GM12878 (cell line): ENCODE measurements around the gene TGM2. TPM values are rescaled to one million over a fixed set of nuclear protein-coding genes. Genes with fewer than 3 reads are reported as not detected.

Experiments
- ATAC-seq: fragments of 200-7000 bp; cut with Tn5 transposase; 3 replicates; pipeline ENCODE4 v1.9.1; 2020; ENCODE audit warnings: mild to moderate bottlenecking, moderate library complexity
- BruUV-seq: library from RNA; stranded (reverse); fragments of 400-500 nt; replicated peaks from 2 replicates; lab custom pipeline; 2021; lab: Mats Ljungman, UMichigan
- CTCF ChIA-PET: fragments of 300-600 bp; sonication (Branson Sonifier 250); formaldehyde crosslinking; extraction: SDS; loops from one replicate; lab custom pipeline; 2021; ENCODE audit warnings: inconsistent platforms; lab: Yijun Ruan, JAX
- POLR2A ChIA-PET: fragments of 350-600 bp; formaldehyde crosslinking; extraction: SDS; loops from one replicate; lab custom pipeline; 2021; ENCODE audit warnings: inconsistent platforms; lab: Charles Lee
- RAD21 ChIA-PET: fragments of 300-600 bp; sonication (Branson Sonifier 250); formaldehyde crosslinking; loops from one replicate; lab custom pipeline; 2023; ENCODE audit warnings: antibody characterized with exemption; ENCODE audit not compliant: unreplicated experiment; lab: Charles Lee
- SMC1A ChIA-PET: fragments of 300-600 bp; sonication (Branson Sonifier 250); formaldehyde crosslinking; loops from one replicate; lab custom pipeline; 2023; ENCODE audit not compliant: unreplicated experiment, uncharacterized antibody; lab: Charles Lee
- DNase-seq: peaks from one replicate; pipeline ENCODE4 v3.0.0-alpha.2; 2011; ENCODE audit warnings: low read depth, low spot score
- FAIRE-seq: peaks from 3 replicates; lab custom pipeline; 2011; peaks lifted over from hg19 to GRCh38; lab: Jason Lieb, UNC
- H2AFZ ChIP-seq: 2 replicates; pipeline ENCODE4 v1.6.0; 2011; ENCODE audit warnings: low read depth, low read length, control low read depth; ENCODE audit not compliant: control insufficient read depth
- H3K27ac ChIP-seq: 2 replicates; pipeline ENCODE4 v1.5.1; 2011; ENCODE audit warnings: control low read depth; ENCODE audit not compliant: control insufficient read depth, insufficient read depth
- H3K27me3 ChIP-seq, 2 experiments: replicated peaks in 1 of 2; 2 replicates each; pipeline versions ENCODE4 v1.6.0 to v1.6.1; 2011; ENCODE audit warnings: low read length in 1 of 2; ENCODE audit not compliant: control insufficient read depth in 2 of 2, insufficient read depth in 2 of 2
- H3K36me3 ChIP-seq, 2 experiments: 2 replicates each; pipeline ENCODE4 v1.5.1; 2011; ENCODE audit warnings: low read length in 1 of 2; ENCODE audit not compliant: control insufficient read depth in 2 of 2, insufficient read depth in 2 of 2
- H3K4me1 ChIP-seq: 2 replicates; pipeline ENCODE4 v1.6.1; 2011; ENCODE audit warnings: mild to moderate bottlenecking, low read length, moderate library complexity, mixed read lengths; ENCODE audit not compliant: control insufficient read depth, insufficient read depth
- H3K4me2 ChIP-seq: 2 replicates; pipeline ENCODE4 v1.6.0; 2011; ENCODE audit warnings: control low read depth; ENCODE audit not compliant: control insufficient read depth, insufficient read depth
- H3K4me3 ChIP-seq: fragments of 200-600 bp; sonication (generic); 2 replicates; pipeline ENCODE4 v1.5.1; 2016
- H3K79me2 ChIP-seq: 2 replicates; pipeline ENCODE4 v1.6.0; 2011; ENCODE audit warnings: low read length; ENCODE audit not compliant: control insufficient read depth, insufficient read depth
- H3K9ac ChIP-seq: 2 replicates; pipeline ENCODE4 v1.8.0; 2011; ENCODE audit warnings: low read length, control low read depth, mixed read lengths; ENCODE audit not compliant: control insufficient read depth, insufficient read depth
- H3K9me3 ChIP-seq: replicated peaks from 3 replicates; pipeline ENCODE4 v1.5.1; 2011; ENCODE audit warnings: mild to moderate bottlenecking, low read length; ENCODE audit not compliant: control insufficient read depth, insufficient read depth
- H4K20me1 ChIP-seq: 2 replicates; pipeline ENCODE4 v1.6.0; 2011; ENCODE audit not compliant: control insufficient read depth, insufficient read depth
- BCL3 ChIP-seq: IDR thresholded peaks from 2 replicates; pipeline ENCODE4 v1.6.1; 2011; ENCODE audit warnings: borderline replicate concordance, low read depth, mild to moderate bottlenecking, moderate library complexity, low read length; ENCODE audit not compliant: insufficient read depth, poor library complexity, severe bottlenecking
- IRF3 ChIP-seq: fragments of 450-650 bp; IDR thresholded peaks from 2 replicates; pipeline ENCODE4 v1.6.1; 2014; ENCODE audit warnings: mild to moderate bottlenecking
- SKIL ChIP-seq: fragments of 450-650 bp; IDR thresholded peaks from 2 replicates; pipeline ENCODE4 v1.6.1; 2017; ENCODE audit warnings: mild to moderate bottlenecking, low read depth, inconsistent platforms; ENCODE audit not compliant: poor library complexity, severe bottlenecking
- ZZZ3 ChIP-seq: IDR thresholded peaks from 2 replicates; pipeline ENCODE4 v1.6.1; 2011; ENCODE audit warnings: low read depth; ENCODE audit not compliant: control insufficient read depth, insufficient read length
- WGBS: methylation state at CpG from one replicate; pipeline ENCODE4 v1.1.6; 2016; ENCODE audit warnings: low lambda C conversion rate; ENCODE audit not compliant: insufficient replicate concordance, insufficient coverage; ENCODE audit errors: missing lambda C conversion rate; 5-methylcytosine and 5-hydroxymethylcytosine counted together
- in situ Hi-C: fragments of 300-500 bp; cut with MboI; formaldehyde crosslinking; loops from 9 replicates; pipeline ENCODE4 v1.14.3; 2018; ENCODE audit warnings: mixed read lengths
- intact Hi-C: fragments of 100-400 bp; cut with micrococcal nuclease; formaldehyde crosslinking; loops from one replicate; pipeline ENCODE4 v1.14.2; 2022; ENCODE audit not compliant: unreplicated experiment
- polyA plus RNA-seq, 11 experiments: library from polyadenylated mRNA; depleted of rRNA in 4 of 11; unstranded in 6 of 11; stranded (reverse) in 5 of 11; fragments of >200 nt; fragmentation: Nextera tagmentation in 4 of 11; fragmentation: Illumina TruSeq in 1 of 11; extraction: Ambion mirVana in 4 of 11; extraction: Trizol in 1 of 11; gene quantifications; 1 replicate in 1 of 11; 2 replicates in 10 of 11; pipeline versions ENCODE4 v1.2.1 to v1.2.3, GENCODE V29; 2011 to 2016; ENCODE audit warnings: inconsistent platforms in 2 of 11, missing spikeins in 2 of 11, low read depth in 1 of 11
- total RNA-seq, 4 experiments: library from RNA; depleted of rRNA in 3 of 4; stranded (reverse); fragments of >200 nt in 3 of 4; fragmentation: Illumina TruSeq in 1 of 4; extraction: Trizol in 1 of 4; gene quantifications; 2 replicates each; pipeline versions ENCODE4 v1.2.1 to v1.2.3, GENCODE V29; 2013 to 2021

TGM2 gene
- total and polyA plus RNA-seq, 10 of the 15 experiments (the other 5 are each of a cell fraction or from before 2014, with no cell fraction given) = 0.11 to 1.9 (median 0.51) TPM

GRCh38 chr20:38156888-38157634, 8.0 kb downstream of the TGM2 start:
- ChIA-PET CTCF (interaction anchor here (0.8 to 4.6 kb wide), 6 partner anchors 43 to 99 kb away, joined by 3 to 26 read pairs (median 3); no protein-coding TSS in a partner anchor), POLR2A (interaction anchor here (0.6 kb wide), 1 partner anchor 232 kb away, joined by 3 read pairs; no protein-coding TSS in a partner anchor), SMC1A (interaction anchor here (0.5 kb wide), 1 partner anchor 156 kb away, joined by 3 read pairs; no protein-coding TSS in a partner anchor), RAD21 (interaction anchor here (1.3 kb wide), 1 partner anchor 83 kb away, joined by 4 read pairs; no protein-coding TSS in a partner anchor)
- no peaks in the 10 kb centered on the region for H3K27me3 ChIP-seq
- no peak for ATAC-seq
- no peak overlapping the region for H3K4me2 ChIP-seq
- no peaks in the 10 kb centered on the region for H3K9me3 ChIP-seq
- H2AFZ ChIP-seq = no peak overlapping the region
- FAIRE-seq = no peak
- in situ Hi-C loops (loop anchor here (25.0 kb wide), 1 partner anchor 95 kb away; no protein-coding TSS in a partner anchor), intact Hi-C loops (no loop called here)
- H3K9ac ChIP-seq = no peak overlapping the region
- no peak overlapping the region for H3K27ac ChIP-seq
- H4K20me1 ChIP-seq = no peaks in the 10 kb centered on the region
- WGBS = 46% methylated on average over 11 of the region's 11 CpGs
- TF ChIP-seq IRF3 (no peak), ZZZ3 (no peak), BCL3 (no peak), SKIL (no peak)
- H3K4me3 ChIP-seq = no peak overlapping the region
- peaks cover 13% of the 10 kb centered on the region for H3K4me1 ChIP-seq
- H3K36me3 ChIP-seq = no peaks in the 10 kb centered on the region
- no peak for DNase-seq
- H3K79me2 ChIP-seq = no peaks in the 10 kb centered on the region
- BruUV-seq = no TSS peak
